Umbilical cord (tissue), 2 donors: Measurements from ENCODE around the gene TRIM46. TPM values are rescaled to one million over a fixed set of nuclear protein-coding genes. Genes with fewer than 3 reads are reported as not detected.

ENCODE experiments used
- DNase-seq: peaks from one replicate; pipeline ENCODE4 v3.0.0-alpha.2; 2015; ENCODE audit warnings: low spot score
- total RNA-seq: library from RNA; depleted of rRNA; stranded (reverse); fragments of >200 nt; gene quantifications from one replicate; pipeline ENCODE4 v1.2.3, GENCODE V29; 2014; ENCODE audit warnings: low replicate concordance; ENCODE audit not compliant: insufficient read depth

The TRIM46 gene, protein sequence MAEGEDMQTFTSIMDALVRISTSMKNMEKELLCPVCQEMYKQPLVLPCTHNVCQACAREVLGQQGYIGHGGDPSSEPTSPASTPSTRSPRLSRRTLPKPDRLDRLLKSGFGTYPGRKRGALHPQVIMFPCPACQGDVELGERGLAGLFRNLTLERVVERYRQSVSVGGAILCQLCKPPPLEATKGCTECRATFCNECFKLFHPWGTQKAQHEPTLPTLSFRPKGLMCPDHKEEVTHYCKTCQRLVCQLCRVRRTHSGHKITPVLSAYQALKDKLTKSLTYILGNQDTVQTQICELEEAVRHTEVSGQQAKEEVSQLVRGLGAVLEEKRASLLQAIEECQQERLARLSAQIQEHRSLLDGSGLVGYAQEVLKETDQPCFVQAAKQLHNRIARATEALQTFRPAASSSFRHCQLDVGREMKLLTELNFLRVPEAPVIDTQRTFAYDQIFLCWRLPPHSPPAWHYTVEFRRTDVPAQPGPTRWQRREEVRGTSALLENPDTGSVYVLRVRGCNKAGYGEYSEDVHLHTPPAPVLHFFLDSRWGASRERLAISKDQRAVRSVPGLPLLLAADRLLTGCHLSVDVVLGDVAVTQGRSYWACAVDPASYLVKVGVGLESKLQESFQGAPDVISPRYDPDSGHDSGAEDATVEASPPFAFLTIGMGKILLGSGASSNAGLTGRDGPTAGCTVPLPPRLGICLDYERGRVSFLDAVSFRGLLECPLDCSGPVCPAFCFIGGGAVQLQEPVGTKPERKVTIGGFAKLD
- 1.9 TPM for total RNA-seq

DNA sequence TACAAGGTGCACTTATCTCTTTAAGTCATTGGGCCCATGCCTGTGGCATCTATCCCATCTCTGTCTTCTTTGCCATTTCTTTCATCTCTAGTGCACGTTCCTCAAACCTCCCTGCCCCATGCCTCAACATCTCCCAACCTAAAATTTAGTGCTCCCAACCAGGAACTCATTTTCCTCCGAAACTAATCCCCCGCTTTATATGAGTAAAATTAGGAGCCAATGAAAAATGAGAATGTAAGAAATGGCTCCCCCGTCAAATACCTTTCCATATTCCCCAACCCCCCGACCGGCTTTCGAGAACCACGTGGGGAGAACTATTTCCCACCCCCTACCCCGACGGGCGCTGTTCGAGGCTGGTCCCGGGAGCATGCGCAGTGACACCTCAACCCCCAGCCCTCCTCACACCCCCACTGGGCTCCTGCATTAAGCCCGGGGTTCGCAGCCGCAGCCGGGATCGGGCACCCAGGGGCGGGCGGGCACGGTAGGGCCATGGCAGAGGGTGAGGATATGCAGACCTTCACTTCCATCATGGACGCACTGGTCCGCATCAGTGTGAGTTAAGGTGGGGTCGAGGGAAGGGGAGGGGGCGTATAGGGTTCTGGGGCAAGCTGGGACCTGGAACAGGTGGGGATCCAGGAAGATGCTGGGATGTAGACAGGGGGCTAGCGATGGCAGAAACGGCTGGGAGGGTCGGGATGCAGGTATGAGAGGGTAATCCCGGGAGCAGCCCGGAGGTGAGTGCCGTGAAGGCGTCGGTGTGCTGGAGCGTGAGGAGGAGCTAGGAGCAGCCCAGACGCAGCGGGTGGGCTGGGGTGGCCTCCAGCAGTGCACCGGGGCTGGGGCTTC, at the start of gene TRIM46:
Gene TRIM46 (plus strand): TSS at position 372 of the 846 bp plus-strand sequence. CDS start 118 bp downstream, at position 490.
- no peak for DNase-seq

DNA sequence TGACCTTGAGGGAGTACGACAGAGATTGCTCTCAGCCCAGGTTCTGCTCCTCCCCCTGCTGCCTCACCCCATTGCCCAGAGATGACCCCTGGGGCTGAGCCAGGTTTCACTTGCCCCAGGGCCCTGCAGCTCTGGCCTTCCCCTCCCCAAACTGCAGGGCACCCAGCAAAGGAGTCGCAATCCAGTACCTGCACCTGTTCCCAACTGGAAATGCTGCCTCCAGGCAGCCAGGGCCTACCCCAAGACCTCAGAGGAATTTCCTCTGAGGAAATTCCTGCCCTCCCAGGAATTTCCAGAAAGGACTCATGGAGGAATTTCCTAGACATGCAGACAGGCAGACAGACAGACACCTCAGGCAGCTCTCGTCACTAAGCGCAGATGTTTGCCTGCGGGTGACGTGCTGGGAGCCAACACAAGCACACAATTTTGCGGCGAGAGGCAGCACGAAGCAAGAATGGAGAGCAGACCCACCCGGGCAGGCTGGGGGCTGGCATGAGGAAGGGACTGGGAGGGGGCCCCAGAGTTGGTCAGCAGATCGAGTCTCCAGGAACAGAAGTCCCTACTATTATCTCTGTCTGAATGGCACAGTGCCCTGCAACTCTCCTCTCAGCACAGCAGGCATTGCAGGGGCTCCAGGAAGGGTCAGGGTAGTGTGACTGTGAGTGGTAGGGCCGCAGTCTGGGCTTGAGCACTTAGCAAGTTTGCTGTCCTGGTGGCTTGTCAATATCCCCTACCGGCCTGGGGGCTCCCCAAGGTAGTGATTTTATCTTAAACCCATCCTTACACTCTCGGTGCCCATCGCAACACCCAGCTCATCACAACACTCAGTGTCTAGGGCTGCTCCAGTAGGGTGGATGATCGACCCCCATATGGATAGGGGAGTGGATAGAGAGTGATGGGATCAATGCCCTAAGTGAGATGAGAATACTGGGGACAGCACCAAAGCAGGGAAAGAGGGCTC, 48.9 kb upstream of the TRIM46 start:
- DNase-seq: no peak

DNA sequence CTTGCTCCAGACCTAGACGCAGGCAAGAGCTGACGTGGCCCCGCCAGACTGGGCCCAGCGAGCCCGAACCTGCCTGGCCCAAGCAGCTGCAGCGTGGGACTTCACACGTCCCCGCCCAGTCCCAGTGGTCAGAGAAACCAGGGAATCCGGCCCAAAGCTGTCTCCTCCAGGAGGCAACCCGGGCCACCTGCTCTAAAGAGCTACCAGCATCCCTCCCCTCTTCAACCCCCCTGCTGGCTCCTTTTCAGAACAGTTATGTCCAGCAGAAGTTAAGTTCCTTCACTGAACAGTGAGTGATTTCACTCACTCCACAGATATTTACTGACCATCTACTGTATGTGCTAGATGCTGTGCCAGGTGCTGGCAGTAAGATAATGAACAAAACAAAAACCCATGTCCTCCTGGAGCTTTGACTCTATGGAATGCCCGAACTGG, 48.1 kb upstream of the TRIM46 start:
- no peak for DNase-seq

DNA sequence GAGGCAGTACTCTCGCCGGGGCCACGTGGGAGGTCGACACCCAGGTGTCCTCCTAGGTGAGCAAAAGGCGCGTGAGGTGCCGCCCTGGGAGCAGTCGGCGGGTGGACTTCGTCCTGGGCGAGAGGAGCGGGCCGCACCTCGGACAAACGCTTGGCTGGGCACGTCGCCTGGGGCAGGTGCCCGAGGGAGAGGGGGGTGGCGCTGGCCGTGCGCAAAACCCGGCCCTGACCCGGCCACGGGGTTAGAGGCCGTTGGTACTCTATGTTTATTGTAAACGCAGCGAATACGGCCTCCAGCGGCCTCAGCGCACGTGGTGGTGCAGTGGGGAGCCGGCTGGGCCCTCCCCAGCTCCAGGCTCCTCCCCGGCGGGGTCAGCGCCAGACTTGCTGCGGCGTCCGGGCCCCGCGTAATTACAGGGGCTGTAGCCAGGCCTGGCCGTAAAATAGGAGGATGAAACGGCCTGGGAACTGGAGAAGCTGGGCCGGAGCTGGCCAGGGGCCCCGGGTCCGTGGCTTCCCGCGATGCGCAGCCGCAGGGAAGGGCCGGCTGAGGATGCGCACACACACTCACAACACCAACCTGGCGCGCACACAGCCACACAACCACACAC, 47.6 kb upstream of the TRIM46 start:
- DNase-seq: peak; percentile 29

DNA sequence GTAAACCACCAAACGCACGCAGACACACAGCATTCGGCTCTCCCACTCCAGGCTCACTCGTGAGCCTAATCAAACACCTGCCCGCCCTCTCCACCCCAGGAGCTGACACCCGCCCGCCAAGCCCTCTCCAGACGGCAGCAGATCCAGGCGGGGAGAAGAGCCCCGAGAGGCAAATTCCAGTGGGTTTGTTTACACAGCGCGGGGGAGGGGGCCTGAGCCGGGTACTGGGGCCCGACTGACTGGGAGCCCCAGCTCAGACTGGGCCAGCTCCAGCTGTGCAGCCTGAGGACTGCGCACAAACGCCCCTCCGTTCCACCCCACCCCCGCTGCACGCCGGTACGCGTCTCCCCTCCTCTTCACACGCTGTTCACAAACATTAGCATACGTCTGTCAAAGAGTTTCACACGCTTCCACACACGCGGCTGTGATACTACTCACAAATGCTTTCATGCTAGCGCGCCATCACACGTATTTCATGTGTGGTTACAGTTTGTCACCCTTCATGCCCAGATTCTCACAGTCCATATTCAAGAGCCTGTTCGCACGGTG, 47.0 kb upstream of the TRIM46 start:
- DNase-seq: peak; percentile 55

DNA sequence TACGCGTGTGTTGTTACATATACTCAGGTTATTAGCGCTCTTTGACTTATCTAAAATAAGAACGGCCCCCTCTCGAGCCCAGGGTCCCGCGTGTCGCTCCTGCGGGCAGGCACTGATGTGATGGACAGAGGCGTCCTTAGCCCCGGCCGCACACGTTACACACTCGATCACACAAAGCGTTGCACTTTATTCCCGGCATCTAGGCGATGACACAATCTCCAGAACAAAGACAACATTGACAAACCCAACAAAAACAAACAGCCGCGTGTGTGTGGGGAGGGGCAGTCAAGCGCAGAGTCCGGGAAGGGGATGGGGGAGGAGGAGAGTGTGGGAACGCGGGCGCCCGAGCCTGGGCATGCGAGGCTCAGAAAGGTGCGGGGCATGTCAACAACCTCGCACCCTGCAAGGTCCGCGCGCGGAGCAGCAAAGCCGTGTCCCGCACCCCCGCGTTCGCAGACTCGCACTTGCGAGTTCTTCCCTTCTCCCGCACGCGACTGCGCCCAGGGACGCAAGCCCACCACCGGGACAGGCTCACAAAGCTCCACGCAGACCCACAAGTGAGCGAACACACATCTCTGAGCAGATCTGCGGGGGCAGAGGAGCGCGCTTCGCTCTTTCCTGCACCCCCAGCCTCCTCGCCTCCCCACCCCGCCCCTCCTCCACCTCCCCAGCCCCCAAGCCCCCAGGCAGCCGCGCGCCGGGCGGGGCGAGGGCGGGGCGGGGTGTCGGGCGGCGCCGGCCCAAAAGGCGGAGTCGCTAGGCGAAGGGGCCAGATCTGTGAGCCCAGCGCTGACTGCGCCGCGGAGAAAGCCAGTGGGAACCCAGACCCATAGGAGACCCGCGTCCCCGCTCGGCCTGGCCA, 46.3 kb upstream of the TRIM46 start, which contains the start of gene EFNA1:
Gene EFNA1 (plus strand): TSS at position 772 of the 862 bp plus-strand sequence. CDS start 102 bp downstream, outside the sequence.
- peak; percentile 62 for DNase-seq

DNA sequence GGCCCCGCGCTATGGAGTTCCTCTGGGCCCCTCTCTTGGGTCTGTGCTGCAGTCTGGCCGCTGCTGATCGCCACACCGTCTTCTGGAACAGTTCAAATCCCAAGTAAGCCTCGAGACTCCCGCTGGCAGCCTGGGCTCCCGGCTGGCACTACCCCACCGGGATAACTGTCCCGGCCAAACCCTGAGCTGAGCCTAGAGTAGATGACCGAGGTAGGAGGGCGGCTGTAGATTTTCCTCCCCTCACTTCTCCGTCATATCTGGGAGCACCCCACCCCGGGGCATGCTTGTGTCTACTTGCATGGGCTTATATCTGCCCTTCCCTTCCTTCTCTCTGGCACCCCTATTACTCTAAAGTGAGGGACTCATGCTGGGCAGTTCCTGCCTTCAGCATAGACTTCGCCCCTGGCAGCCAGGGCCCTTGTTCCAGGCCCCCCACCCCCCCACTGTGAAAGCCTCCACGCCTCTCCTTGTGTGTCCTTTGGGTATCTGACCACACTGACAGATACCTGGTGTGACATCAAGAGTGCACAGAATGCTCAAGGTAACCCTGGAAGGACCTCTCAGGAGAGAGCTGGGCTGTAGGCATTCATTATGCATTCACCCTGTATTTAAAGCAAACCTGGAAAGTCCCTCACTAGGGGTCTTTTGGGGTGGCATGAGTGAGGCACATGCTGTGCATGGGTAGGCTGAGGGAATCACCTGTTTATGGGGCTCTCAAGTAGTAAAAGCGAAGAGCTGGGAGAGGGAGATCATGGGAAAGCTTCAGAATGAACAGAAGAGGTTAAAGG, 45.5 kb upstream of the TRIM46 start:
- DNase-seq: no peak

DNA sequence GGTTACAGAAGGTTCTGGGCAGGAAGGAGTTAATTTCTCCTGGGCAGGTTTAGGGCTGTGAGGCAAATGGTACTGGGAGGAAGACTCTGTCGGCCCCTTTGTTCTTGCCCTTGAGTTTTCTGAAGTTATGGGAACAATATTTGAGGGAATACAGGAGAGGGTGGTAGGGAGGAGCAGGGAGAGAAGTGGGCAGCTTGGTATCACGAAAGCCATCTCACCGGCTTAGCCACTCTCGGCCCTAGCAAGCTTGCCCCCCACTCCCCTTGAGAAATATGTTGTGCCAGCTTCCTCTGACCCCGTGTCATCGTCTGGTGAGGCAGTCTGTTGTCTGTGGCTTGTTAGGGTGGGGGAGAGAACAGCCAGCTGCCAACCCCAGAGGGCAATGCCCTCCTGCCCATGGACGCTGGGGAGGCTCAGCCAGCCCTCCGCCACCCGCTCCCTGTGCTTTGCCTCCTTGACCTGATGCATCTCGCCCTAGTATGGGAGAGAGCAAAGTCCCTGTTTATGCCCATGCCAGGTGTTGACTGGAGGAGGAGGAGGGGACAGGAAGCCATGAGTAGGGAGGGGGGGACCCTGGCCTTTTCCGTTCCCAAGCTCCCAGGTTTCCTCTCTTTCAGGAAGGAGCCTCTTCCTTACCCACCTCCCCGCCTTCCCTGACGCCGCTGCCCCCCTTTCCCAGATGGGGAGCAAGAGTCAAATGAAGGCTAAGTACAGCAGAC, 44.7 kb upstream of the TRIM46 start:
- DNase-seq: peak; percentile 20

DNA sequence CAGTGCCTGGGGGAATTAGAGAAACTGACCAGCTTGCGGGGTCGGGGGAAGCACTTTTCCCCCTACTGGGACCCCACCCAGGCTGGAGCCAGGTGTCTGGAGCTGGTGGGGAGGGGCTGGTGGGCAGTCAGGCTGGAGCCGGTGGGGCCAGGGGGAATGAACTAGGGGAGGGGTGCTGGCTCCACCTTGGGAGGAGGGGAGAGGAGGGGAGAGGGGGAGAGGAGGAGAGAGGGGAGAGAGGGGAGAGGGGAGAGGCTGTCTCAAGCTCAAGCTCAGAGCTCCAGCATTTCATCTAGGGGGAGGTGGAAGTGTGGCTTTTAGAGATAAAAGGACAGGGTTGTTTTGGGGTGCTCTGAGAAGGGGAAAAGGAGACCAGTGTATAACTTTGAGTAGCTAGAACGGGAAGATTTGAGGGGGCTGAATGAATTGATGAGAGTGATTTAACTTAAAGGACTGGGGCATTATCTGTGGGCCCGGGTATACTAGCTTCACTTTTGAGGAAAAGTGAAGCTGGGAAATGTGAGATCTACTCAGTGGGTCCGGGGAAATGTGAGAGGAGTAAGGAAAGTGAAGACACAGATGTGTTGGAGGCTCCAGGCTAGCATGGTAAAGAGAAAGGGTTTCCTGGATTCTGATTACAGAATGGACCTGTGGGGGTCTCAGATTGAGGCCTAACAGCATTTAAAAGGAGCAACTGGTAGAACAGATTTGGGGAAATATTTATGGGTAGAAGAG, 43.2 kb upstream of the TRIM46 start:
- DNase-seq: no peak

DNA sequence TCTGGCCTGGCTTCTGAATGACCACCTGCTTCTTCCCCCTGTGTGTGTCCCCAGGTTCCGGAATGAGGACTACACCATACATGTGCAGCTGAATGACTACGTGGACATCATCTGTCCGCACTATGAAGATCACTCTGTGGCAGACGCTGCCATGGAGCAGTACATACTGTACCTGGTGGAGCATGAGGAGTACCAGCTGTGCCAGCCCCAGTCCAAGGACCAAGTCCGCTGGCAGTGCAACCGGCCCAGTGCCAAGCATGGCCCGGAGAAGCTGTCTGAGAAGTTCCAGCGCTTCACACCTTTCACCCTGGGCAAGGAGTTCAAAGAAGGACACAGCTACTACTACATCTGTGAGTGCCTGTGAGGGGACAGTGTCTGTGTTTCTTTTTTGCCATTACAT, 42.4 kb upstream of the TRIM46 start:
- DNase-seq: no peak

DNA sequence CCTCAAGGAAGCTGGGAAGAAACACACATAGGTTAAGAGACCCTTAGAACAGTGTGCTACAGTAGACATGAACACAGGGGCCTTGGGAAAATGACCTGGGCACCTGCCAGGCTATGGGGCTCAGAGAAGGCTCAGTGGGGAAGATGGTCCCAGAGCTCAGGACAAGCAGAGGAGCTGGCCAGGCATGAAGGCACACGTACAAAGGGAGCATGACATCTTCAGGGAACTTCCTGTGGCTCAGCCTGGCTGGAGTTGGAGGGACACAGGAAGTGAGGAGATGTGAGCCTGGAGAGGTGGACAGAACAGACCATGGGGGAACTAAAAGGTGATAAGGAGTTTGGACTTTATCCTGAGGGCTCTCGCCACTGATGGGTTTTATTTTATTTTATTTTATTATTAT, 41.8 kb upstream of the TRIM46 start:
- no peak for DNase-seq

DNA sequence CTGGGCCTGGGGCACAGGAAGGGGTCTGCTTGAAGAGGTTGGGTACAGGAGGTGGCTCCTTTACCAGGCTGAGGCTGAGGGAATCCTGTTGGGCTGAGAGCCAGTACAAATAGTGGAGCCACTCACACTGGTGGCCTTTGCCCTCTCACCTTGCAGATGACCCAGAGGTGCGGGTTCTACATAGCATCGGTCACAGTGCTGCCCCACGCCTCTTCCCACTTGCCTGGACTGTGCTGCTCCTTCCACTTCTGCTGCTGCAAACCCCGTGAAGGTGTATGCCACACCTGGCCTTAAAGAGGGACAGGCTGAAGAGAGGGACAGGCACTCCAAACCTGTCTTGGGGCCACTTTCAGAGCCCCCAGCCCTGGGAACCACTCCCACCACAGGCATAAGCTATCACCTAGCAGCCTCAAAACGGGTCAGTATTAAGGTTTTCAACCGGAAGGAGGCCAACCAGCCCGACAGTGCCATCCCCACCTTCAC, 39.8 kb upstream of the TRIM46 start:
- DNase-seq: no peak

DNA sequence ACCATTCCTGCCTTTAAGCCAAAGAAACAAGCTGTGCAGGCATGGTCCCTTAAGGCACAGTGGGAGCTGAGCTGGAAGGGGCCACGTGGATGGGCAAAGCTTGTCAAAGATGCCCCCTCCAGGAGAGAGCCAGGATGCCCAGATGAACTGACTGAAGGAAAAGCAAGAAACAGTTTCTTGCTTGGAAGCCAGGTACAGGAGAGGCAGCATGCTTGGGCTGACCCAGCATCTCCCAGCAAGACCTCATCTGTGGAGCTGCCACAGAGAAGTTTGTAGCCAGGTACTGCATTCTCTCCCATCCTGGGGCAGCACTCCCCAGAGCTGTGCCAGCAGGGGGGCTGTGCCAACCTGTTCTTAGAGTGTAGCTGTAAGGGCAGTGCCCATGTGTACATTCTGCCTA, 39.3 kb upstream of the TRIM46 start:
- DNase-seq: no peak

DNA sequence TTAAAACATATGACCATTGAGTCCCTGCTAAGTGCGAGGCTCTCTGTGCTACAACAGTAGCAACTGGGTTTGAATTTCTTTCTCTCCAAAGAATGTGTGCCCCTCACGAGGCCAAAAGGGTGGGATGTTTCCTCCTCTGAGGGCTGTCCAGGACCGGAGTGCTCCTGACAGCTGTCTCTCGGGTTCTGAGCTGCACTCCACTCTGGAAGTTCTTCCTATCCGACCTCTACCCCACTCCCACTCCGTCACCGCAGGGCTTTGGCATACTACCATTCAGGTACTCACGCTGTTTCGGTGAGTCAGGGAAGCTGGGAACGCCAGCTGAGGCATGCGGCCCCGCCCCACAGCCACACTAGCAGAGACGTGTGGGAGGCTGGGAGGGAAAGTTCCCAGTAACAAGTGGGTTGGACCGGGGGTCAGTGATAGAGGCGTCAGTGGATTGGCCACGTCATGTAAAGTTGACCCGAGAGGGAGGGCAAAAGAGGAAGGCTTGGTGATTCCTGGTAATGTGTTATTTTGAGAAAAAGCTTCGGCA, 38.7 kb upstream of the TRIM46 start:
- peak; percentile 95 for DNase-seq

DNA sequence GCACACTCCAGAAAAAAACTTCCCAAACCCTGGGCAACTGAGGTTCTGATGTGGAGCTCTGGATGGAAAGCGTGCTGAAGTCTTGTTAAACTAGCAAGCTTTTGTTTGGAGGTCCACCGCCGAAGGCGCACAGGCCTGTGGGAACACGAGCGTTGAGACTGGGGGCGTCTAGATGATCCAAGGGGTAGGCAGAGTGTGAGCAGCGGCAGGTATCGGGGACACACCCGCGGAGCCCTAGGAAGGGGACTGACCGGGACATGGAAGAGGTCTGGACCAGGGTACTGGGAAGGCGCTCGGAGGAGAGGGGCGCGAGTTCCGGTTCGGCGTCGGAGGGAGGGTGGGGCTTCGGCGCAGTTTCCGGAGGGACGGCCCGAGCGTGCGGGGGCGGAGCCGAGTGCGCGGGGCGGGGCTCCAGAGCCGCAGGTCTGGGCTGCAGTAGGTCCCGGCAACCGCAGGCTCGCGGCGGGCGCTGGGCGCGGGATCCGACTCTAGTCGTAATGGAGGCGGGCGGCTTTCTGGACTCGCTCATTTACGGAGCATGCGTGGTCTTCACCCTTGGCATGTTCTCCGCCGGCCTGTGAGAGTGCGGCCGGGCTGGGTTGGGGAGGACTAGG, 38.1 kb upstream of the TRIM46 start, which contains the start of gene SLC50A1:
Gene SLC50A1 (plus strand): TSS at position 438 of the 614 bp plus-strand sequence. CDS start 60 bp downstream, at position 498.
- DNase-seq: peak; percentile 97

DNA sequence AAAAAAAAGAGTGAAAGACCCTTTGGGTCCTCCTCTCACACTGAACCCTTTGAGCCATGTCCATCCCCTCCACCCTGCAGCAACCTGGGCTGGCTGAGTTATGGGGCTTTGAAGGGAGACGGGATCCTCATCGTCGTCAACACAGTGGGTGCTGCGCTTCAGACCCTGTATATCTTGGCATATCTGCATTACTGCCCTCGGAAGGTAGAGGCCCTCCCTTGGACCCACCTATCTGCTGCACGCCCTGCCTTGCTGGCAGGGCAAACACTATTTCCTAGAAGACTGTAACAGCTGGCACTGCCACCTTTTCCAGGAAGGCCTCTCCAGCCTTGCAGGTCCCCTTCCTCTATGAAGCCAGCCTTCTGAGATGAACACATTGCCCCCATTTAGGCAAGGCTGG, 36.9 kb upstream of the TRIM46 start:
- DNase-seq: no peak
